Activated naive CD8-positive, alpha-beta T cell treated with anti-CD3 and anti-CD28 coated beads, Interleukin-2, amount 50 U/mL, for 24 hours (primary cell): ENCODE data around the gene SELENOM.
"Not testable (repeated sequence)": the region's sequence is repeated elsewhere in the genome, so short reads cannot be mapped to it uniquely, and the experiment has no call there.

Experiments
- ATAC-seq: fragments of 150-1000 bp; cut with Tn5 transposase; one replicate; pipeline ENCODE4 v1.10.0; 2021
- DNase-seq: peaks from one replicate; pipeline ENCODE4 v3.0.0; 2021
- H3K27ac Mint-ChIP-seq: one replicate; pipeline ENCODE4 v1.8.0; 2021; ENCODE audit warnings: mild to moderate bottlenecking, mixed read lengths
- H3K27me3 Mint-ChIP-seq: one replicate; pipeline ENCODE4 v1.8.0; 2021; ENCODE audit warnings: mixed read lengths
- H3K36me3 Mint-ChIP-seq: one replicate; pipeline ENCODE4 v1.8.0; 2021; ENCODE audit warnings: low read depth, mixed read lengths
- H3K4me1 Mint-ChIP-seq: one replicate; pipeline ENCODE4 v1.8.0; 2021; ENCODE audit warnings: mixed read lengths
- H3K4me3 Mint-ChIP-seq: one replicate; pipeline ENCODE4 v1.8.0; 2021; ENCODE audit warnings: mild to moderate bottlenecking, moderate library complexity, mixed read lengths
- H3K9me3 Mint-ChIP-seq: one replicate; pipeline ENCODE4 v1.8.0; 2021; ENCODE audit warnings: mixed read lengths

Gene SELENOM

DNA sequence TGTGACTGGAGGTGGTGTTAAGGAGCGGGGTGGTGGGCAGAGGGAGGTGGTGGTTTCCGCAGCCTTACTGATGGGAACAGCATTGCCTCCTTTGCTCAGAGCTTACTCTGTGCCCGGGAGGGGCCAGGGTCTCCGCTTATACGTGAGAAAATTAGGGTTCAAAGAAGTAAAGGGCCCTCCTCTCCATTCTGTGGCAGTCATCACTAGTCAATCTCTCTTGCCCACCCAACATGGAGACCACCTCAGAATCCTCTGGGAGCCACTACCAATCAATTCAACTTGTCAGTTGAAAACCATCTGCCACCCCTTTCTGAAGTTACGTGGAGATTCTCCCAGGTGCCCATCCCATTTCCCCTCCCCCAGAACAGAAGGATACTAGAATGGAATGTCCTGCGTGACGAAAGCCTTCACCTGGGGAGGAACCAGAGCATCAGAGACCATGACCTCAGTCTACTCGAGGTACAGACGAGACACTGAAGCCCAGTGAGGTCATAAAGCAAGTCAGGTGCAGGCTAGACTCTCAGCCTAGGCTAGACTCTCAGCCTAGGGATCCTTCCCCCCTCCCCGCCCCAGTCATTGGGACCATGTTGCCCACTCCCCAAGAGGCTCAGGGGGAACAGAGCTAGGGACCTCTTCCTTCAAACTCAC, 2.0 kb downstream of the SELENOM start:
- Mint-ChIP-seq H3K4me1 (peaks cover 19% of the 10 kb centered on the region), H3K27ac (no peak overlapping the region), H3K4me3 (no peak overlapping the region), H3K36me3 (no peaks in the 10 kb centered on the region), H3K27me3 (peaks cover 2% of the 10 kb centered on the region), H3K9me3 (no peaks in the 10 kb centered on the region)
- no peak for ATAC-seq
- DNase-seq, result no peak

DNA sequence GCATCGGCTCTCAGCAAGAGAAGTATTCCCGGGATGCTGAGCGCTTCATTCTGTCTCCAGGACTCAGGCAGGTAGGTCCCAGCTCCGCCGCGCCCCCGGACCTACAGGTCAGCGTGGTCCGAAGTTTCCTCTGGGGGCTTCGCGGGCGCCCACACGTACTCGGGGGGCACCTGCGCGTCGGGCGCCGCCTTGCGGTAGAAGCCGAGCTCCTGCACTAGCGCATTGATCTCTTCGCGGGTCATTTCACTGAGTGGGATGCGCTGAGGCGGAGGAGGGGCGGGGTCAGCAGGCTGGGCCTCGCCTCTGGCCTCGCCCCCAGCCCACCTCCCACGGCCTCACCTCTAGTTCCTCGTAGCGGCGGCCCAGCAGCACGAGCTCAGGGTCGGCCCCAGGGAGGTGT, 2.5 kb downstream of the SELENOM start:
- no peak for DNase-seq
- no peak overlapping the region for H3K27ac Mint-ChIP-seq
- H3K9me3 Mint-ChIP-seq, result no peaks in the 10 kb centered on the region
- H3K4me3 Mint-ChIP-seq, result no peak overlapping the region
- H3K36me3 Mint-ChIP-seq, result no peaks in the 10 kb centered on the region
- H3K27me3 Mint-ChIP-seq, result peaks cover 2% of the 10 kb centered on the region
- peaks cover 19% of the 10 kb centered on the region for H3K4me1 Mint-ChIP-seq
- ATAC-seq, result no peak

DNA sequence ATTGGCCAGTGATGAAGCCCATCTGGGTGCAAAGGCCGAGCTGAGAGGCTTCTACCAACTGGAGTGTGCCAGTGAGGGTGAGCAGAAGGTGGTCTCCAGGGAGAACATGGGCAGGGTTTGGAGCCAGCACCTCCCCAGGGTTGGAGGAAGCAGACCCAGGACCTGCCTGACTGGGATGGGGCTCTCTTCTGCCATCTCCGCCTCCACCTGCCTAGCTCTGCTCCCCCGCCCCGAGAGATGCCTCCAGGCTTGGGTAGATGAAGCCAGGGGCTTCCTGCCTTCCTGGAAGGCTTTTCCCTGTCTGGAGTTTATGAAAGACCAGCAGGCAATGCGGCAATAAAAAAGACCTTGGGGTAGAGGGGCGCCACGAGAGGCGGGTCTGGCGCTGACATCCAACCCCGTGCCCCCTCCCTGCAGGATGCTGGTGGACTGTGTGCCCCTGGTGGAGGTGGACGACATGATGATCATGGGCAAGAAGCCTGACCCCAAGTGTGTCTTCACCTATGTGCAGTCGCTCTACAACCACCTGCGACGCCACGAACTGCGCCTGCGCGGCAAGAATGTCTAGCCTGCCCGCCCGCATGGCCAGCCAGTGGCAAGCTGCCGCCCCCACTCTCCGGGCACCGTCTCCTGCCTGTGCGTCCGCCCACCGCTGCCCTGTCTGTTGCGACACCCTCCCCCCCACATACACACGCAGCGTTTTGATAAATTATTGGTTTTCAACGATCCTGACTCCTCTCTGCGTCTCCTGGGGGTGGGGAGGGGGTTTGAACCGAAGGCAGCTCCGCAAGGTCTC, 3.3 kb downstream of the SELENOM start:
- DNase-seq (no peak), ATAC-seq (no peak)
- H3K27me3 Mint-ChIP-seq, result peaks cover 2% of the 10 kb centered on the region
- no peak overlapping the region for H3K4me3 Mint-ChIP-seq
- no peaks in the 10 kb centered on the region for H3K9me3 Mint-ChIP-seq
- peaks cover 19% of the 10 kb centered on the region for H3K4me1 Mint-ChIP-seq
- no peak overlapping the region for H3K27ac Mint-ChIP-seq
- no peaks in the 10 kb centered on the region for H3K36me3 Mint-ChIP-seq

DNA sequence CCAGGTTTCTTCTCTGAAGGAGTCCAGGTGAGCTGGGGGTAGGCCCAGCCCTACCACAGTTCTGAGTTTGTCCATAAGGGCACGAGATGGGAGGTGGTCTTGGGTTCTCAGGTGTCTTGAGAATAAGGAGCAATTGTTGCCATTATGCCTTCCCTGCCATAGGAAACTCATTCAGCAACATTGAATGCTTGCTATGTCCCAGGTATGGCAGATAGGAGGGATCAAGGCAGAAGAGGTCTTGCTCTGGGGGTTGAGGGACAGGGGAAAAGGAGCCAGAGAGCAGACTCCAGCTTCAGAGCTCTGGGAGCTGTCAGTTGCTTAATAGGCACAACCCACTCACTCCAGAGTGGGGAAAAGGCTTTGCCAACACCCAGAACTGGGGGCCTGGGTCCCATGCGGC, 4.3 kb downstream of the SELENOM start:
- Mint-ChIP-seq H3K27me3 (peaks cover 2% of the 10 kb centered on the region), H3K4me1 (peaks cover 18% of the 10 kb centered on the region), H3K27ac (no peak overlapping the region), H3K4me3 (no peak overlapping the region), H3K36me3 (no peaks in the 10 kb centered on the region), H3K9me3 (no peaks in the 10 kb centered on the region)
- DNase-seq, result no peak
- ATAC-seq, result no peak

DNA sequence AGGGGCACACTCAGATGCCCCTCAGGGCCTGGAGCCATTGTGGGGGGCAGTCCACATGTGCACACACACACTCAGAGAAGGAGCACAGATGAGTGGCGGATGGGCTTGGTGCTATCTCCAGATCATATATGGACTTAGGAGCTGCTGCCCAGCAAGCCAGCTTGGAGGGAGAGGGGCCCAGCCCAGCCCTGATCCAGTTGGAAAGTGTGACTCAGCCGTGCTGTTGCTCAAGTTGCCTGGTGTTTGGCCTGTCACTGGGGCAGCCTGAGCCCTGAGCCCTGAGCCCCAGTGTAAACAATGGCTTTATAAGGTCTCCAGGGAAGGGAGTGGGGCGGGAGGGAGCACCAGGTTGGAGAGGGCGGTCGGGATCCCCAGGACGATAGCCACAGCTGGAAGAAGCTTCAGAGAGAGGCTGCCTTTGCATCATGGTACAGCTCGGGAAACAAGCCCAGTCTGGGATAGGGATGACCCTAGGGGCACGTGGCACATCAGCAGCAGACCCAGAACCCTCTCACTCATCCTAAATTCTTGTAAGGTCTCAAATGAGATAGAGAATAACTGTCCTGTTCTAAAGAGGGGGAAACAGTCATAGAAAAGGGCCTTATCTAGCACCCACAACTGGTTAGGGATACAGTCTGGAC, 4.8 kb downstream of the SELENOM start:
- H3K4me1 Mint-ChIP-seq, result peaks cover 12% of the 10 kb centered on the region
- H3K4me3 Mint-ChIP-seq, result no peak overlapping the region
- H3K9me3 Mint-ChIP-seq, result no peaks in the 10 kb centered on the region
- H3K27me3 Mint-ChIP-seq, result no peaks in the 10 kb centered on the region
- H3K36me3 Mint-ChIP-seq, result no peaks in the 10 kb centered on the region
- DNase-seq (no peak), ATAC-seq (no peak)
- no peak overlapping the region for H3K27ac Mint-ChIP-seq

DNA sequence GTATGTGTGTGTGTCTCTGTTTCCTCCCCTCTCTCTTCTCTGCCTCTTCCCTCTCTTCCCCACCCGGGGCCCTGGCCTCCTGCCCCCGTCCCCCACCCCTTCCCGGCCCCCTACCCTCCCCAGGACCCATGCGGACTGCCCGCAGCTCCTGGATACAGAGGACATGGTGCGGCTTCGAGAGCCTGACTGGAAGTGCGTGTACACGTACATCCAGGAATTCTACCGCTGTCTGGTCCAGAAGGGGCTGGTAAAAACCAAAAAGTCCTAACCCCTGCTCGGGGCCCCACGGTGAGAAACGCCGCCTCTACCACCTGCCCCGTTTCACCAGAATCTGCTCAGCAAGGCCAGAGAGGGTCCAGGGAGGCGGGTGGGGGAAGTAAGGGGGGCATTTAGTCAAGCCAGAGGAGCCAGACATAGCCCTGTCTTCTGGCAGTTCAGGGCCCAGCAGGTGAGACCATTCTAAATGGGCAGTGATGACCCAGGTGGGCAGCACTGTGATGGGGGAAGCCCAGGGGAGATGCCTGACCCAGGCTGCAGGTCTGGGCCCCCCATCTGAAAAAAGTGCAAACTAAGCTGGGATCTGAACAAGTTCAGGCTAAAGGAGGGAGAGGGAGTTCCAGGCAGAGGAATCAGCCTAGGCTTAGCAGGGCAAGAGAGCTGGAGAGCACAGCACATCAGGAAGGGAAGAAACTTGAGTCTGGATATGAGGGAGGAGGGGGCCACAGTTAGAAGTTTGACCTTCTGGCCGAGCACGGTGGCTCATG, 6.4 kb downstream of the SELENOM start:
- ATAC-seq, result no peak

DNA sequence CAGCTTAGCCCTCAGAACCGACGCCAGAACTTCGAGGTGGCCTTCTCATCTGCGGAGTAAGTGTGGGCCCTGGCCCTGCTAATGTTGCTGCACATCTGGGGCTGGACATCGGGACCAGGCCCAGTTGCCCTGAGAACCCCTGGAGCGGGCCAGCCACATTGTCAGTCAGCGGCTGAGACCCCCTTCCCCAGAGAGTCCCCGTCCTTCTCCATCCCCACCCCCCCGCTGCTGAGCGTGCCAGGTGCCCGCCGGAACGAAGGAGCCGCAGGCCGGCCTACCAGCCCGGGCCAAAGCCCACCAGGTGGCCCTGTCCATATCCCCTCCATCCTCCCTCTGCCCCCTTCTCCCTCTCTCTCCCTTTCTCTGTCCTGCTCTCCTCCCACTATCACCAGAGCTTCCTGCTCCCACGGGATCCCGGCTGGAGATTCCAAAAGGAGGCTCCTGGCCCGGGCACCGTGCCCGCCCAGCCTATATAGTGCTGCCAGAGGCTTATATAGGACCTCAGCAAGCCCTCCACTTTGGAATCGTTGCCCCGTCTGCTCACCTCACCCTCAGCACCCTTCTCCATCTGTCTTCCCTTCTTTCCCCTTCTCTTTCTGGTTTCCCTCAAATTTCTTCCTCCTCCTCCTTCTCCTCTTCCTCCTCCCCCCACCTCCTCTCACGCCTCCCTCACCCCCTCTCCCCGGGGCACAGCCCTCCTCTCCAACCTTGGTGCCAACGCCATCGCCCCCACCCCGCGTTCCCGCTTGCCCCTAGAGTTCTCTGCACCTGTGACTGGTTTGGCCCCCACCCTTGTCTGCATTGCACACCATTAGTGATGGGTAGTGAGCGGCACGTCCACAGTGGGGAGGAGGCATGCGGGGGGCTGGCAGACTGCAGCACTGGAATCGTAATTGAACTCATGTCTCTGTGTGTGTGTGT, 7.3 kb downstream of the SELENOM start:
- DNase-seq (no peak), ATAC-seq (no peak)
- peaks cover 3% of the 10 kb centered on the region for H3K4me1 Mint-ChIP-seq
- H3K4me3 Mint-ChIP-seq, result no peak overlapping the region
- H3K27me3 Mint-ChIP-seq, result no peaks in the 10 kb centered on the region
- H3K9me3 Mint-ChIP-seq, result no peaks in the 10 kb centered on the region
- no peak overlapping the region for H3K27ac Mint-ChIP-seq
- H3K36me3 Mint-ChIP-seq, result no peaks in the 10 kb centered on the region

More for the DNA sequence above, 6.4 kb downstream of the SELENOM start:
- no peaks in the 10 kb centered on the region for H3K9me3 Mint-ChIP-seq
- H3K4me3 Mint-ChIP-seq, result no peak overlapping the region
- H3K27me3 Mint-ChIP-seq, result no peaks in the 10 kb centered on the region
- DNase-seq, result no peak
- no peaks in the 10 kb centered on the region for H3K36me3 Mint-ChIP-seq
- peaks cover 3% of the 10 kb centered on the region for H3K4me1 Mint-ChIP-seq
- no peak overlapping the region for H3K27ac Mint-ChIP-seq

DNA sequence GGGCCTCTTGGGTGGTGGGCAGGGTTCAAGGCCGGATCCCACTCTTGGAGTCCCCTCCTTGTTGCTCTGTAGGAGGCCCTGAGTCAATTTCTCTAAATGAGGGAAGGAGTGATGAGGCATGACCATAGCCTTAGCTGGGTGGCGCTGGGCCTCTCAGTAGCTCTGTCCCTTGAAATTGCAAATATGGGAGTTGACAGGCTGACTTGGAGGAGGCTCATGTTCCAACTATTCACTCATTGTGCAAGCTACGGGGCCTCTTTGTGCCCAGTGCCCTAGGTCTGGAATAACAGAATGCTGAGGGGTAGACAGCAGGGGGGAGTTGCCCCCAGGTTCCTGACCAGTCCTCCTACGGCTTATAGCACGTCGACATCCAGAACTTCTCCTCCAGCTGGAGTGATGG, 8.0 kb downstream of the SELENOM start:
- no peak for ATAC-seq
- H3K27ac Mint-ChIP-seq, result no peak overlapping the region
- no peak for DNase-seq
- no peaks in the 10 kb centered on the region for H3K9me3 Mint-ChIP-seq
- H3K27me3 Mint-ChIP-seq, result no peaks in the 10 kb centered on the region
- H3K4me1 Mint-ChIP-seq, result peaks cover 3% of the 10 kb centered on the region
- H3K36me3 Mint-ChIP-seq, result no peaks in the 10 kb centered on the region
- no peak overlapping the region for H3K4me3 Mint-ChIP-seq

DNA sequence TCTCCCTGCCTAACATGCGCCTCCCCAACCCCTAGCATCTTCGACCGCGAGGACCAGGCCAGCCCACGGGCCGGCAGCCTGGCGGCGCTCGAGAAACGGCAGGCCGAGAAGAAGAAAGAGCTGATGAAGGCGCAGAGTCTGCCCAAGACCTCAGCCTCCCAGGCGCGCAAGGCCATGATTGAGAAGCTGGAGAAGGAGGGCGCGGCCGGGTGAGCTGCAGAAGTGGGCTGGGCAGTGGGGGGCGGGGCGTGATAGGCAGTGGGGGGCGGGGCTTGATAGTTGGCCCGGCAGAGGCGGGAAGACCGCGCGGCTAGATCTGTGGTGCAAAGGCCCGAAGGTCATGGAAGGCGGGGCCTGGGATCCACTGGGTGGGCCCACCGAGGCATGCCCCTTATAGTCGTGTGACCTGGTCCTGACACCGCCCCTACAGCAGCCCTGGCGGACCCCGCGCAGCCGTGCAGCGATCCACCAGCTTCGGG, 8.7 kb downstream of the SELENOM start:
- no peak for DNase-seq
- H3K27me3 Mint-ChIP-seq, result no peaks in the 10 kb centered on the region

DNA sequence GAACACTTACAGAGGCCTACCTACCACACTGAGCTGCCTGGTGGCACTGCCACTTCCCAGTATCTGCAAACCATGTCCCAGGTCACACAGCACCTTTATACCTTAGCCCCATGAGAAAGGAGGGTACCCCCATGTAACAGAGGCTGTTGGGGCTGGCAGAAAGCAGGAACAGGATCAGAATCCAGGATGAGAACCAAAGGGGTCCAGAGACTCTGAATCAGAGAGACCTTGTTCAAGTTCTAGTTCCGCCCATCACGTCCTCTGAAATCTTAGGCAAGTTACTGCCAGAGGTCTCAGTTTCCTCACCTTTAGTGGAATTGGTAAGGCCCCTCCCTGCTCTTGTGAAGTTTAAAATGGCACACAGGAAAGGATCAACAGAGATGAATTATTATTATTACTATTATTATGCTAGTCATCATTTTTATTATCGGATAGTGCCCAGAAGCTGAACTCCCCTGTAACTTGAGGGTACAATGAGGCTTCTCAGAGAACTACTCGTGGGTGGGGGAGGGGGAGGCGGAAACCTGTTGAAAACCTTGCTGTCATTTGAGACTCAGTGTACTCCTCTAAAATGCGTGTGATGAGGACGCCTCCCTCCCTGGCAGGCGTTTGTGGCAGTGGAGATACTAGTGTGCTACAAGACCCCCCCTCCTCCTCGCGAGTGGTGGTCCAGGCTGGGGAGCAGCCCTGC, 9.3 kb downstream of the SELENOM start:
- Mint-ChIP-seq H3K27ac (no peak overlapping the region), H3K4me3 (no peak overlapping the region)
- ATAC-seq, result no peak

More for the DNA sequence above, 8.7 kb downstream of the SELENOM start:
- H3K4me1 Mint-ChIP-seq, result peaks cover 3% of the 10 kb centered on the region
- no peaks in the 10 kb centered on the region for H3K36me3 Mint-ChIP-seq
- ATAC-seq, result no peak
- H3K4me3 Mint-ChIP-seq, result no peak overlapping the region
- no peaks in the 10 kb centered on the region for H3K9me3 Mint-ChIP-seq
- H3K27ac Mint-ChIP-seq, result no peak overlapping the region

DNA sequence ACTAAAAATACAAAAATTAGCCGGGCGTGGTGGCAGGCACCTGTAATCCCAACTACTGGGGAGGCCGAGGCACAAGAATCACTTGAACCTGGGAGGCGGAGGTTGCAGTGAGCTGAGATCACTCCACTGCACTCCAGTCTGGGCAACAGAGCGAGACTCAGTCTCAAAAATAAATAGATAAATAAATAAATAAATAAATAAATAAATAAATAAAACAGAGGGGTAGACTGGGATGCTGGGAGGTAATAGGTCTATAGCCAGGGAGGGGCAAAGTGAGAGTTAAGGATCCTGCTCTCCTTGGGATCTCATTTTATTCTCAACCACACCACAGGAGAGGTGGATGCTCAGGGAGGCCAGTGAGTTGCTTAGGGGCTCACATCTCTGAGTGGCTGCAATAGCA, 9.8 kb downstream of the SELENOM start:
- not testable (repeated sequence) for H3K4me3 Mint-ChIP-seq, H3K9me3 Mint-ChIP-seq, H3K27ac Mint-ChIP-seq, H3K36me3 Mint-ChIP-seq, H3K27me3 Mint-ChIP-seq, DNase-seq, ATAC-seq, H3K4me1 Mint-ChIP-seq

More for the DNA sequence above, 9.3 kb downstream of the SELENOM start:
- H3K36me3 Mint-ChIP-seq, result no peaks in the 10 kb centered on the region
- H3K27me3 Mint-ChIP-seq, result no peaks in the 10 kb centered on the region
- peaks cover 3% of the 10 kb centered on the region for H3K4me1 Mint-ChIP-seq
- H3K9me3 Mint-ChIP-seq, result no peaks in the 10 kb centered on the region
- no peak for DNase-seq

DNA sequence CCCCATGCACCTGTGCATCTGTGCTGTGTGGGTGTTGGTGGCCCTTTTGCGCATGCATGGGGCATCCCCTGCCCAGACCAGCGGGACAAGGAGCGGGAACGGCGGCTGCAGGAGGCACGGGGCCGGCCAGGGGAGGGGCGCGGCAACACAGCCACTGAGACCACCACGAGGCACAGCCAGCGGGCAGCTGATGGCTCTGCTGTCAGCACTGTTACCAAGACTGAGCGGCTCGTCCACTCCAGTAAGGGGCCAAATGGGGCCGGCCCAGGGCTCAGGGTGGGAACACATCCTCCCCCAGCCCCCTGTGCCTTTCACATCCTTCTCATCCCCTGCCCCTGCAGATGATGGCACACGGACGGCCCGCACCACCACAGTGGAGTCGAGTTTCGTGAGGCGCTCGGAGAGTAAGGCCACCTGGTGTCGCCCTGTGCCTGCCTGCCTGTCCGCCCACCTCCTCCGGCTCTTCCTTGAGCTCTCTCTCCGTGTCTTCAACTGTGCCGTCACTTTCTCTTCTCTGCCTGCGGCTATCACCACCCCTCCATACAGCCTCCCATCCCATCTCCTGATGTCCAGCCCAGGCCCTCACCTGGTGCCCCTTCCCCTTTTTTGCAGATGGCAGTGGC, 10.6 kb downstream of the SELENOM start:
- no peaks in the 10 kb centered on the region for H3K36me3 Mint-ChIP-seq
- no peak for ATAC-seq
- H3K27me3 Mint-ChIP-seq, result no peaks in the 10 kb centered on the region
- H3K27ac Mint-ChIP-seq, result no peak overlapping the region
- H3K4me1 Mint-ChIP-seq, result peaks cover under 1% of the 10 kb centered on the region
- no peak overlapping the region for H3K4me3 Mint-ChIP-seq
- no peak for DNase-seq
- H3K9me3 Mint-ChIP-seq, result no peaks in the 10 kb centered on the region
